ENCODE measurements around the gene GULP1.

GULP1 gene

DNA sequence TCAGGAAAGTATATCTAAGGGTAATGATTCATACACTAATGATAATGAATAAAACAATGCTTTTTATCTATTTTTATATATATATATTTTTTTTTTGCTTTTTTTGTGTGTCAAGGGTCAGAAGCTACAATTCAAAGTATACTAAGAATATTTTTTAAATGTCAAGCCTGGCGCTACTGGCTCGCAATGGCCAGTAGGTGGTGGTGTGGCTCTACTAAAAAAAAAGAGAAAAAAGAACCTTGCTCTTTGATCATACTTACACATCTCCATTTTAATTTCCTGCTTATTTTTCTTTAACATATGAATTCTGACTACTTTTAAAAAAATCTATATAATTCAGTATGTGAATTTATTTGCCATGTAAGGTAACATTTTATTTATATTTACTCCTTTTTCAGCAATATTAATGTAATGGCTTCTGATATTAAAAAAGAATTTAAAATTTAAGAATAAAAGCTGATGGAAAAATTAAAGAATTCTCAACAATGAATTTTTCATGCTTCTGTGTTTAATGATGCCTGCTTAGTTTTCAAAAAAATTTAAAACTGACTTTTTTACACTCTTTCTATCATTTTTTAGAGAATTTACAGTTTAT is 232.9 kb downstream of the GULP1 start:
- no peak for TF ChIP-seq SPI1 (IDR thresholded peaks at IDR 0.05; ENCODE audit: borderline replicate concordance, low read depth)
- TF ChIP-seq, protein P1, sequence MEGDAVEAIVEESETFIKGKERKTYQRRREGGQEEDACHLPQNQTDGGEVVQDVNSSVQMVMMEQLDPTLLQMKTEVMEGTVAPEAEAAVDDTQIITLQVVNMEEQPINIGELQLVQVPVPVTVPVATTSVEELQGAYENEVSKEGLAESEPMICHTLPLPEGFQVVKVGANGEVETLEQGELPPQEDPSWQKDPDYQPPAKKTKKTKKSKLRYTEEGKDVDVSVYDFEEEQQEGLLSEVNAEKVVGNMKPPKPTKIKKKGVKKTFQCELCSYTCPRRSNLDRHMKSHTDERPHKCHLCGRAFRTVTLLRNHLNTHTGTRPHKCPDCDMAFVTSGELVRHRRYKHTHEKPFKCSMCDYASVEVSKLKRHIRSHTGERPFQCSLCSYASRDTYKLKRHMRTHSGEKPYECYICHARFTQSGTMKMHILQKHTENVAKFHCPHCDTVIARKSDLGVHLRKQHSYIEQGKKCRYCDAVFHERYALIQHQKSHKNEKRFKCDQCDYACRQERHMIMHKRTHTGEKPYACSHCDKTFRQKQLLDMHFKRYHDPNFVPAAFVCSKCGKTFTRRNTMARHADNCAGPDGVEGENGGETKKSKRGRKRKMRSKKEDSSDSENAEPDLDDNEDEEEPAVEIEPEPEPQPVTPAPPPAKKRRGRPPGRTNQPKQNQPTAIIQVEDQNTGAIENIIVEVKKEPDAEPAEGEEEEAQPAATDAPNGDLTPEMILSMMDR (IDR thresholded peaks at IDR 0.05; ENCODE audit: insufficient read depth, low read length) = peak; percentile 48

DNA sequence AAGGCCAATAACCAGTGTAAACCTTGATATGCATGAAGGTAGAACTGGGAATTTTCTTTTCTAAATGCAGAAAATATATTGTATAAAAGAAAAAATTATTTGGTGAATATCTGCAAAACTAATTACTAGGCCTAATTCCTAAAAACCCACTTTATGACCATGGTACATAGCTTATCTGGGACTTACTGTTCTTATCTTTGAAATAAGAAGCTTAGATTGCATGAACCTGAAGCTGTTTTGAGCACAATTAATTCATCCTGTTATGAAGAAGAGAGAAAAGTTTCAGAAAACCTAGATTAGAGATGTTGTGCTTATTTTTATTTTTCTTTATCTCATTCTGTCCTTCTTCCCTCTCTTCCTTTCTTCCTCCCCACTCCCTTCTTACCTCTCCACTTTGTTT is 235.0 kb downstream of the GULP1 start:
- no peak for DNase-seq (ENCODE audit: low read depth in 1 of 2, low spot score in 1 of 2)
- Histone ChIP-seq H3K4me3 (replicated peaks; ENCODE audit: insufficient read depth, low read length) (no peak overlapping the region), H3K27ac (replicated peaks) (no peak overlapping the region), H3K27me3 (ENCODE audit: insufficient read depth, poor library complexity, severe bottlenecking) (peaks cover 4% of the 10 kb centered on the region)
- no peak for TF ChIP-seq POLR2AphosphoS5 (IDR thresholded peaks at IDR 0.05; ENCODE audit: low read depth)
- TF ChIP-seq, protein P2, sequence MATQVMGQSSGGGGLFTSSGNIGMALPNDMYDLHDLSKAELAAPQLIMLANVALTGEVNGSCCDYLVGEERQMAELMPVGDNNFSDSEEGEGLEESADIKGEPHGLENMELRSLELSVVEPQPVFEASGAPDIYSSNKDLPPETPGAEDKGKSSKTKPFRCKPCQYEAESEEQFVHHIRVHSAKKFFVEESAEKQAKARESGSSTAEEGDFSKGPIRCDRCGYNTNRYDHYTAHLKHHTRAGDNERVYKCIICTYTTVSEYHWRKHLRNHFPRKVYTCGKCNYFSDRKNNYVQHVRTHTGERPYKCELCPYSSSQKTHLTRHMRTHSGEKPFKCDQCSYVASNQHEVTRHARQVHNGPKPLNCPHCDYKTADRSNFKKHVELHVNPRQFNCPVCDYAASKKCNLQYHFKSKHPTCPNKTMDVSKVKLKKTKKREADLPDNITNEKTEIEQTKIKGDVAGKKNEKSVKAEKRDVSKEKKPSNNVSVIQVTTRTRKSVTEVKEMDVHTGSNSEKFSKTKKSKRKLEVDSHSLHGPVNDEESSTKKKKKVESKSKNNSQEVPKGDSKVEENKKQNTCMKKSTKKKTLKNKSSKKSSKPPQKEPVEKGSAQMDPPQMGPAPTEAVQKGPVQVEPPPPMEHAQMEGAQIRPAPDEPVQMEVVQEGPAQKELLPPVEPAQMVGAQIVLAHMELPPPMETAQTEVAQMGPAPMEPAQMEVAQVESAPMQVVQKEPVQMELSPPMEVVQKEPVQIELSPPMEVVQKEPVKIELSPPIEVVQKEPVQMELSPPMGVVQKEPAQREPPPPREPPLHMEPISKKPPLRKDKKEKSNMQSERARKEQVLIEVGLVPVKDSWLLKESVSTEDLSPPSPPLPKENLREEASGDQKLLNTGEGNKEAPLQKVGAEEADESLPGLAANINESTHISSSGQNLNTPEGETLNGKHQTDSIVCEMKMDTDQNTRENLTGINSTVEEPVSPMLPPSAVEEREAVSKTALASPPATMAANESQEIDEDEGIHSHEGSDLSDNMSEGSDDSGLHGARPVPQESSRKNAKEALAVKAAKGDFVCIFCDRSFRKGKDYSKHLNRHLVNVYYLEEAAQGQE (IDR thresholded peaks at IDR 0.05; ENCODE audit: insufficient replicate concordance, low read depth) = no peak
- TF ChIP-seq GABPA (IDR thresholded peaks at IDR 0.05; ENCODE audit: low read depth) = no peak
- TF ChIP-seq, protein P1 (IDR thresholded peaks at IDR 0.05; ENCODE audit: insufficient read depth, low read length) = no peak
- TF ChIP-seq SPI1 (IDR thresholded peaks at IDR 0.05; ENCODE audit: borderline replicate concordance, low read depth) = no peak

More for the DNA sequence above, 232.9 kb downstream of the GULP1 start:
- no peak for DNase-seq (ENCODE audit: low read depth in 1 of 2, low spot score in 1 of 2)
- no peak overlapping the region for H3K4me3 ChIP-seq (replicated peaks; ENCODE audit: insufficient read depth, low read length)
- no peak overlapping the region for H3K27ac ChIP-seq (replicated peaks)
- peaks cover 4% of the 10 kb centered on the region for H3K27me3 ChIP-seq (ENCODE audit: insufficient read depth, poor library complexity, severe bottlenecking)

DNA sequence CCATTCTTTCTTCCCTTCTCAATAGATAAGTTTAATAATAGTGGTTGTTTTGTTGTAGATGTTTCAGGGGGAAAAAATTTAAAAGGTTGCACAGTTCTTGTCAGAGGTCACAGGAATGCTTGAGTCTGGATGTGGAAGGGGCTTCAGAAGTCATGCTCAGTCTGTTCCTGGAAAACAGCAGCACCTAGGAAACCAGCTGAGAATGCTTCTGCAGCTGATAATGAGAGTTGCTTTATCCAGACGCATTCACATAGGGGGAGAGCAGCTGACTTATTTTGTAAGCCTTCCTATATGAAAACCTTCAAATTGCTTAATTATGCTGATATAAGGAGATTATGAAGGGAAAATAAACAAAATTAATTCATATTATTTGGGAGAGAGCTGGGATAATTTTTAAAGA is 235.5 kb downstream of the GULP1 start:
- TF ChIP-seq SPI1 (IDR thresholded peaks at IDR 0.05; ENCODE audit: borderline replicate concordance, low read depth) (no peak), GABPA (IDR thresholded peaks at IDR 0.05; ENCODE audit: low read depth) (no peak), POLR2AphosphoS5 (IDR thresholded peaks at IDR 0.05; ENCODE audit: low read depth) (no peak)
- TF ChIP-seq, protein P1 (IDR thresholded peaks at IDR 0.05; ENCODE audit: insufficient read depth, low read length) = no peak
- TF ChIP-seq, protein P2 (IDR thresholded peaks at IDR 0.05; ENCODE audit: insufficient replicate concordance, low read depth) = no peak
- no peak overlapping the region for H3K4me3 ChIP-seq (replicated peaks; ENCODE audit: insufficient read depth, low read length)
- no peak overlapping the region for H3K27ac ChIP-seq (replicated peaks)
- no peak for DNase-seq (ENCODE audit: low read depth in 1 of 2, low spot score in 1 of 2)
- peaks cover 4% of the 10 kb centered on the region for H3K27me3 ChIP-seq (ENCODE audit: insufficient read depth, poor library complexity, severe bottlenecking)

DNA sequence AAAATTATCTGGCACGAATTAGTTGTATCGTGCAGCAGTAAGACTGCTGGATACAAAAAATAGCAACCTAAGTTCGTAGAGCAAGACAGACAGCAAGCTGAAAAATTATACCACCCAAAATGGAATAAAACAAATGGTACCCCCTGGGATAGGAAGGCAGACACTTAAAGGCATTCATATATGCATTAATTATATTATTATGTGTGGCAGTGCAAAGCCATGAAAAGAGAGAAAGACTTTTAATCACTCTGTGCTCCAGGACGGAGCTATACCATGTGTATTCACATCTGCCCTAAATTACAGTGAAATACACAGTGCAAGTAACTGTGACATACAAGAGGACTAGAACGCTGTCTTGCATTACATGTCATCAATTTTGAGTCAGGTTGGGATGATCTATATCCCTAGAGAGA is 235.9 kb downstream of the GULP1 start:
- DNase-seq (ENCODE audit: low read depth in 1 of 2, low spot score in 1 of 2) = no peak
- no peak overlapping the region for H3K4me3 ChIP-seq (replicated peaks; ENCODE audit: insufficient read depth, low read length)
- H3K27ac ChIP-seq (replicated peaks) = no peak overlapping the region
- TF ChIP-seq SPI1 (IDR thresholded peaks at IDR 0.05; ENCODE audit: borderline replicate concordance, low read depth) (no peak), GABPA (IDR thresholded peaks at IDR 0.05; ENCODE audit: low read depth) (no peak), POLR2AphosphoS5 (IDR thresholded peaks at IDR 0.05; ENCODE audit: low read depth) (no peak)
- TF ChIP-seq, protein P2 (IDR thresholded peaks at IDR 0.05; ENCODE audit: insufficient replicate concordance, low read depth) = no peak
- TF ChIP-seq, protein P1 (IDR thresholded peaks at IDR 0.05; ENCODE audit: insufficient read depth, low read length) = no peak
- H3K27me3 ChIP-seq (ENCODE audit: insufficient read depth, poor library complexity, severe bottlenecking) = peaks cover 4% of the 10 kb centered on the region
